HG02623 (cell line): ENCODE measurements around the gene CNTNAP4.

ENCODE experiments used
- ATAC-seq: cut with Tn5 transposase; IDR thresholded peaks from one replicate; pipeline ENCODE4 v1.9.1; 2021; ENCODE audit warnings: moderate library complexity; ENCODE audit not compliant: unreplicated experiment

CNTNAP4 gene

DNA sequence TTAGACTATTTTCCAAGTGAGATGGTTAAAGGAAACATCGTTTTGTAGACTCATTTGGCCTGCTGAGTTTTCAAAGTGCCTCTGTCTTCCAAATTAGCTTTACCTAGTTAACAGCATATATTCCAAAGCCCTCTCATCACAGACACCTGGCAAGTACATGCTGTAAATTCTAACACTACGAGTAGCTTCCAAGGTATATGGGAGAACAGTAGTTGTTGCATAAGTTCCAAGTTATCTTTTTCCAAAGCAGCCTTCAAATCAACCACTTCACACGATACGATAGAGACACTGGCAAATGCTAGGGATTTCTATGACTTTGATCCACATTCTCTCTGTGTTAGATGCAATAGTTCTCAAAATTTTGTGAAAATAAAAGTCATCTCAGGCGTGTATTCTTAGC lies 299.3 kb downstream of the CNTNAP4 start:
- ATAC-seq: no peak

DNA sequence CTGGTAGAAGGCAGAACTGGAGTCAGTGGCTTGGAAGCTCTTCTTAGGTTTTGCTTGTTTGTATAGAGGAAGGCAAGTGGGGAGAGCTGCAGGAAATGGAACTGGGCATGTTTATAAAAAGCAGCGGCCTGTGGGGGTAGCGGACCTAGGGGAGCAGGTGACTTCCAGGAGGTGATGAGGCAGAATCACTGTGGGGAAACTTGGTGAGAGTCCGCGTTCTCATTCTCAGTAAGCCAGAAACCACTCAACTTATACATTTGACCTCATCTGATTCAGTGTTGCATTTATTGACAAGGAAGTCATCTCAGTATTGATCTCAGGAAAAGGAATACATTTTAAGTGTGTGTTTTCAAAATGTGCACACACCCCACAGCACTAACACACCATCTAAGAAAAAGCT lies 299.8 kb downstream of the CNTNAP4 start:
- peak; percentile 92 for ATAC-seq

DNA sequence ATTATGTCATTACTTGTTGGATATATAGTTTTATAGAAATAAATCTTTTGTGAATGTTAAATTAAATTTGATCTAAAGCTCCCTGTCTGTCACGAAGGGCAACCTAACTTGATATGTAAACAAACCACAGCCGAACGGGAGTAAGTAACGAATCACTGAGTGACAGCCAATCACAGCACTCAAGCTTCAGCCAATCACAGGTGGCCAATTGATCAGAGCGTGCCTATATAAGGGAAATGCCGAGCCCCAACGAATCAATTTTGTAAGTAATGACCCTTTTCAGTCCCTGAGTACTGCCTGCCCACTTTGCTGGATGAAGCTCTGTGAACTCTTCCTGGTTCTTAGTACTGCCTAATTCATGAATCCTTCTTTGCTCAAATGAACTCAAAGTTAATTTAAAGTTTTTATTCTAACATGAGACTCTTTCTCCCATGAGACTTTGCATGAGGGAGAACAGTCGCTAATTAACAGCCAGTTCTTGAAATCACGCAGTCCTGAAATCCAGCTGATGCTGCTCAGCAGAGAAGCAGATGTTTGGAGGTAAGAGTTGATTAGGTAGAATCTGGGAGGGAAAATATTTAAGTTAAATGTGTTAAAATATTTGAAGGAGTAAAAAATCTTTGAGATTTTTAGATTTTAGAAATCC lies 302.2 kb downstream of the CNTNAP4 start:
- ATAC-seq: no peak

GRCh38 chr16:76583466-76583865 lies 306.3 kb downstream of the CNTNAP4 start:
- ATAC-seq: no peak

DNA sequence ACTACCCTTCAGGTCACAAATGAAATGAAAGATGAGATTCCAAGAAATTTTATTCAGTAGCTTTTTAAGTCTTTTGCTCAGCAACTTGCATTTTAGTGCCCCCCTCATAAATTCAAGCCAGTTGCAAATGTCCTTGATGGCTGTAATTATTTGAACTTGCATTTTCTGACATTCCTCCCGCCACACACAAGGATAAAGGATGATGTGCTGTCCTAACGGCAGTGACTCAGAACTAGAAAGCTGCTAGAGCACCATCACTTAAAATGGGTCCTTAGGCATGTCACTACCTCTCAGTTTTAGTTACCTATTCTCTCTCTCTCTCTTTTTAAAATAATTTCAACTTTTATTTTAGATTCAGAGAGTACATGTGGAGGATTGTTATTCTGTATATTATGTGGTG lies 306.7 kb downstream of the CNTNAP4 start:
- ATAC-seq: no peak

DNA sequence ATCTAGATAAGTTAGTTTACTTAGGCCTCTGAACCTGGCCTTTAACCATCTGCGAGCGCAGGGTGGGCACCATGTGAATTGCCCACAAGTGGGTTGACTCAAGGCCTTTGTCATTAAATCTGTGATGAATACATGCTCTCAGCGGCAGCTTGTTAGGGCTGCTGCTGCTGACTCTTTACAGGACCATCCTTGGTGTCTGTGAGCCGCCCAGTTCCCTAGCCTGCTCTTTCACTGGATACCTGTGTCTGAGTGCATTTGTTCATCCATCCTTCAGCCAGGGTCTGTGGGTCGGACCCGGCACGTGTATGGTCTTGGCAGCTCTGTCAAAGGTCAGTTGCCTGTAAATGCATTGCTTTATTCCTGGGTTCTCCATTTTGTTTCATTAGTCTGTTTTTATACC lies 321.3 kb downstream of the CNTNAP4 start:
- no peak for ATAC-seq

DNA sequence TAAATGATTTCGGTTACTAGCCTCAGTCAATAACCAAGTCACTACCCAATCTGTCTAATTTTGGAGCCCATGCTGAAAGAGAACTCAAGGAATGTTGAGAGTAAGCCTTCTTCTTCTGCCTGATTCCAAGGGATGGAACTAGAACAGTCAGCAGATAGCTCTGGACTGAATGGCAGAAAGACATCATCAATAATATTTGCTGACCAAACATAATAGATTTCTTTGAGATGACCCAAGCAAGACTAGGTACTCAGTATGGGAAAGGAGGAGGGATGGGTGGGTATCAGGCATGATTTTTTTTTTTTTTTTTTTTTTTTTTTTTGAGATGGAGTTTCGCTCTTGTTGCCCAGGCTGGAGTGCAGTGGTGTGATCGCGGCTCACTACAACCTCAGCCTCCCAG lies 330.1 kb downstream of the CNTNAP4 start:
- ATAC-seq: no peak
